ENCODE measurements around the gene LSG1.

Gene LSG1

DNA sequence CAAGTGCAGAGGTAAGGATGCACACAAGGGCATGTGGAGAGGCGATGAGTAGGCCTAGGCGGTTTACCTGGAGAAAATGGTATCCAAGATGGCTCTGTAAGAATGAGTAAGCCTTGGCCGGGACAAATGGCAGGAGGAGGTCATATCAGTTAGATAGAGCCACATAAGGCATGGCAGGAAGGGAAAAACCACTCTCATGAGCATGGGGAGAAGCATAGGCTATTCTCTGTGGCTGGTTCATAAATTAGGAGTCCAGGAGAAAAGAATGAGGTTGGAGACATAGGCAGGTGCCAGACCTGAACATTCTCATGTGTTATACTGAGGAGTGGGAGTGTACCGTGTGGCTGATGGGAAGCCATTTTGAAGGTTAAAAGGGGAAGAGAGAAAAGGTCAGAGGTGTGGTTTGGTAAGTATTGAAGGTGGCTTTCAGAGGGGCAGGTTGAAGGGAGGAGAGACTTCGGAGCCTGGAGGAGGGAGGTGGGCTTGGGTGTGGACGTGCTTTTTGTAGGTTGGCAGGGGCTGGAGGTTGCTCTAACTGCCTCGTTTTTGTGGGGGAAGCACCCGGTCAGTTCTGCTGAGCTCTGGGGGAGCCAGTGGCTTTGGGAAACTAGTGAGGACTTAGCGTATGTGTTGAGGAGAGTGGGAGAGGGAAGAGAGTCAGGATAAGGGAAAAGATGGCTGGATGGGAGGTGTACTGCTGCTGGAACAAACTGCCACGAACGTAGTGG lies 9.1 kb upstream of the LSG1 start:
- TF ChIP-seq, protein P1, sequence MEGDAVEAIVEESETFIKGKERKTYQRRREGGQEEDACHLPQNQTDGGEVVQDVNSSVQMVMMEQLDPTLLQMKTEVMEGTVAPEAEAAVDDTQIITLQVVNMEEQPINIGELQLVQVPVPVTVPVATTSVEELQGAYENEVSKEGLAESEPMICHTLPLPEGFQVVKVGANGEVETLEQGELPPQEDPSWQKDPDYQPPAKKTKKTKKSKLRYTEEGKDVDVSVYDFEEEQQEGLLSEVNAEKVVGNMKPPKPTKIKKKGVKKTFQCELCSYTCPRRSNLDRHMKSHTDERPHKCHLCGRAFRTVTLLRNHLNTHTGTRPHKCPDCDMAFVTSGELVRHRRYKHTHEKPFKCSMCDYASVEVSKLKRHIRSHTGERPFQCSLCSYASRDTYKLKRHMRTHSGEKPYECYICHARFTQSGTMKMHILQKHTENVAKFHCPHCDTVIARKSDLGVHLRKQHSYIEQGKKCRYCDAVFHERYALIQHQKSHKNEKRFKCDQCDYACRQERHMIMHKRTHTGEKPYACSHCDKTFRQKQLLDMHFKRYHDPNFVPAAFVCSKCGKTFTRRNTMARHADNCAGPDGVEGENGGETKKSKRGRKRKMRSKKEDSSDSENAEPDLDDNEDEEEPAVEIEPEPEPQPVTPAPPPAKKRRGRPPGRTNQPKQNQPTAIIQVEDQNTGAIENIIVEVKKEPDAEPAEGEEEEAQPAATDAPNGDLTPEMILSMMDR (IDR thresholded peaks at IDR 0.05; ENCODE audit: low read depth, low read length) = no peak
- H3K36me3 ChIP-seq = no peaks in the 10 kb centered on the region
- DNase-seq = no peak
- no peaks in the 10 kb centered on the region for H3K9me3 ChIP-seq
- 0 out of 2 replicates have a peak, but pooled peaks cover 7% of the 10 kb centered on the region for H3K4me1 ChIP-seq
- no peaks in the 10 kb centered on the region for H3K27me3 ChIP-seq
- H3K4me3 ChIP-seq (ENCODE audit: low read depth, low read length) = no peak overlapping the region

DNA sequence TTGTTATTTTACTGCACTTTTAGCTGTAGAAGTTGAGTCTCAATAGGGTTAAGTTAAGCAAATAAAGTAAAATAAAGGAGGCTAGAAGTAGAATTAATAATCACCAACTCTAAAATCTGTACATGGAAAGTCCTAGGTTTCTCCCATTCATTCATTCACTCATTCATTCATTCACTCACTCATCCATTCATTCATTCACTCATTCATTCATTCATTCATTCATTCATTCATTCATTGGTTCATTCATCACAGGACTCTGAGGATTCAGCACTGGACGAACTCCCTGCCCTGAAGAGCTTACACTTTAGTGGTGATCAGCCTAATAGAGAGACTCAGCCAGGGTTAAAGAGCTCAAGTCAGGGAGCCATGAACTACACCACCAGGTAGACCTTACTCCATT lies 4.5 kb upstream of the LSG1 start:
- Histone ChIP-seq H3K4me1 (no peaks in the 10 kb centered on the region), H3K4me3 (ENCODE audit: low read depth, low read length) (no peak overlapping the region), H3K27me3 (no peaks in the 10 kb centered on the region), H3K36me3 (no peaks in the 10 kb centered on the region), H3K9me3 (no peaks in the 10 kb centered on the region)
- TF ChIP-seq, protein P1 (IDR thresholded peaks at IDR 0.05; ENCODE audit: low read depth, low read length) = no peak
- no peak for DNase-seq

DNA sequence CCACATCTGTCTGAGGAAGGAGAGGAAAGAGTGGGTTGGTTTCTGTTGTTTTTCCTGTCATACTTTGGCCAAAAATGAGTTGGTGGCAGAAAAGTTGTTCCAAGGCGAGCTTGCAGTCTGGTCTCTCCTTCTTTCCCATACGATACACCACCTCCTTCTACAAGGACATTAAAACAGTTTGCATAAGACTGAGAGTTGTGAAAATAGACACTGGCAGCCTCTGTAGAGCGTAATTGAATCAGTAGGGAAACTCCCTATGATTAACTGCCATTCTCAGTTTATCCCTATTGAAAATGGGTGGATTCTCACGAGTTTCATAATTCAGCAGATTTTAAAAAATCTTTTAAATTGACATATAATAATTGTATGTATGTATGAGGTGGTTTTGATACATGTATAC lies 3.7 kb upstream of the LSG1 start:
- H3K4me1 ChIP-seq = 0 out of 2 replicates have a peak, but pooled peaks cover 4% of the 10 kb centered on the region
- TF ChIP-seq, protein P1 (IDR thresholded peaks at IDR 0.05; ENCODE audit: low read depth, low read length) = no peak
- H3K27me3 ChIP-seq = no peaks in the 10 kb centered on the region
- H3K36me3 ChIP-seq = no peaks in the 10 kb centered on the region
- no peak overlapping the region; the same call in 1 of the 2 replicates for H3K4me3 ChIP-seq (ENCODE audit: low read depth, low read length)
- H3K9me3 ChIP-seq = no peaks in the 10 kb centered on the region
- no peak for DNase-seq

DNA sequence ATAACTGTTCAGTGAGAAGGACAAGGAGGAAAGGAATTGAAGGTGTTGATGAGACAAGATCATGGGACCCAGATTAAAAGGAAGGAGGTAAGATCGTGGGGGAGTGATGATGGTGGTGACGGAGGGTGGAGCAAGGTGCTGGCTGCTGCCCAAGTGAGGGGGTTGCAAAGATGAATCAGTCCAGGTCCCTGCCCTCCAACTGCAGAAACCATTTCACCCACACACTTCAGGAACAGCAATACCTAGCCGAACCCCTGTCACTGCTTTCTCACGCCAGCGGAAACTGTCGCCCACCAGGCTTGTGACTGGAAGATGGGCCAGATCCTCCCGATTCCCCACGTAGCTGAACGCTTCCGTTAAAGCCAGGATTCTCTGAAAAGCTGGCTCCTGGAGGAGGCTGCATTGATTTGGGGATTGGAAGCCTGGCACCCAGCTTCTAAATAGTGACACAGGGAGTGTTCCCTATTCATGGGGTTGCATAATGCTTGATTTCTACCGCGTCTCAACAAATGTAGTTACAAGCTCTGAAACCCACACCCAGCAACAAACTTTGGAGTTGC lies 3.2 kb upstream of the LSG1 start:
- DNase-seq = no peak
- Histone ChIP-seq H3K27me3 (no peaks in the 10 kb centered on the region), H3K4me3 (ENCODE audit: low read depth, low read length) (peak overlapping the region; percentile 2; the same call in 1 of the 2 replicates), H3K9me3 (no peaks in the 10 kb centered on the region), H3K4me1 (0 out of 2 replicates have a peak, but pooled peaks cover 4% of the 10 kb centered on the region), H3K36me3 (no peaks in the 10 kb centered on the region)
- TF ChIP-seq, protein P1 (IDR thresholded peaks at IDR 0.05; ENCODE audit: low read depth, low read length) = no peak

DNA sequence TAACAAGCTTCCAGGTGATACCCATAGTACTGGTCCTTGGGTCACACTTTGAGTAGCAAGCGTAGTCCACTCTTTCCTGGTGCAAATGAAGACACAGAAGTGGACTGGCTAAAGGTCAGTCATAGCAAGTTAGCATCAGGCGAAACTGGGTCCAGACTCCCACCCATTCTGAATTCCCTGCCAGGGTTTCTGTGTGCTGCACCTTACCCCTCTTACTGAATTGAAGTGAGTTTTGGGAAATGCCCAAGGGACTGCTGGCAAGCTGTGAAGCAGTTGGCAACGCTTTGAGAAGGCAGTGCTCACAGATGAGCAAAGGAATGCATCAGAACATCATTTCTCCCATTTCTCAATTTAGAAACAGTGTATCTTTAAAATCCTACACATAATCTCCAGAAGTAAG lies 1.8 kb upstream of the LSG1 start:
- no peak for DNase-seq
- Histone ChIP-seq H3K27me3 (no peaks in the 10 kb centered on the region), H3K36me3 (peaks cover 13% of the 10 kb centered on the region), H3K4me1 (0 out of 2 replicates have a peak, but pooled peaks cover 4% of the 10 kb centered on the region), H3K4me3 (ENCODE audit: low read depth, low read length) (no peak overlapping the region), H3K9me3 (no peaks in the 10 kb centered on the region)
- TF ChIP-seq, protein P1 (IDR thresholded peaks at IDR 0.05; ENCODE audit: low read depth, low read length) = no peak

DNA sequence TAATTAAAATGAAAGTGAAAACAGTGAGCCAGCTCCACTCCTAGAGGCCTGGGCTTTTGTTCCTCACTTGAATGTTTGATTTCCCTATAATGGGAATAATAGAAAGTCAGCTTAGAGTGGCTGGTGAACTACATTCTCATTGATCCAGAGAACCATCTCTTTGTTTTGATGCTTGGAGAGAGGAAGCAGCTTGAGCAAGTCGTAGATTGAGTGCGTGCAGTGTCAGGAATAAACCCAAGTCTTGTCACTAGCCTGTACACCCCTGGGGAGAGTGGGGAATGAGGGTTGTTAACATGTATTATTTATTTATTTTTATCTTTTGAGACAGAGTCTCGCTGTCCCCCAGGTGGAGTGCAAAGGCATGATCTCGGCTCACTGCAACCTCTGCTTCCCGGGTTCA lies 885 bp upstream of the LSG1 start:
- H3K4me3 ChIP-seq (ENCODE audit: low read depth, low read length) = peak overlapping the region; percentile 93

More for the DNA sequence above, 885 bp upstream of the LSG1 start:
- H3K4me1 ChIP-seq = 0 out of 2 replicates have a peak, but pooled peaks cover 4% of the 10 kb centered on the region
- peaks cover 21% of the 10 kb centered on the region for H3K36me3 ChIP-seq
- DNase-seq = no peak
- H3K9me3 ChIP-seq = no peaks in the 10 kb centered on the region
- H3K27me3 ChIP-seq = no peaks in the 10 kb centered on the region
- TF ChIP-seq, protein P1 (IDR thresholded peaks at IDR 0.05; ENCODE audit: low read depth, low read length) = no peak
